GM20431 (cell line): Measurements from ENCODE around the gene MNT.

Source experiments
- in situ Hi-C: fragments of 300-500 bp; cut with MseI, MboI; formaldehyde crosslinking; loops from one replicate; pipeline ENCODE4 v1.15.0; 2020; ENCODE audit warnings: low sequenced_read_pairs; ENCODE audit not compliant: unreplicated experiment

The MNT gene

GRCh38 chr17:2337544-2338314 lies 63.1 kb downstream of the MNT start:
- in situ Hi-C loops, result no loop called here

GRCh38 chr17:2336852-2337543 lies 63.9 kb downstream of the MNT start, which contains the start of gene SGSM2:
TSS of gene SGSM2 (plus strand) at chr17:2337501. CDS start at chr17:2337689, 188 bp downstream.
- in situ Hi-C loops, result no loop called here

- in situ Hi-C loops, result no loop called here
These were observed 64.5 kb downstream of the MNT start, which contains the start of gene TSR1 for GRCh38 chr17:2336215-2336851. TSS of gene TSR1 (minus strand) at chr17:2336457. CDS start at chr17:2336427, 30 bp downstream.

GRCh38 chr17:2335726-2336214 lies 65.1 kb downstream of the MNT start:
- in situ Hi-C loops, result no loop called here
